Measurements from ENCODE around the gene TSPOAP1. TPM values are rescaled to one million over a fixed set of nuclear protein-coding genes. Genes with fewer than 3 reads are reported as not detected.

The TSPOAP1 gene
- total and polyA plus RNA-seq, 5 experiments from 2014 or later: 0.43 to 15.4 (median 1.9) TPM

DNA sequence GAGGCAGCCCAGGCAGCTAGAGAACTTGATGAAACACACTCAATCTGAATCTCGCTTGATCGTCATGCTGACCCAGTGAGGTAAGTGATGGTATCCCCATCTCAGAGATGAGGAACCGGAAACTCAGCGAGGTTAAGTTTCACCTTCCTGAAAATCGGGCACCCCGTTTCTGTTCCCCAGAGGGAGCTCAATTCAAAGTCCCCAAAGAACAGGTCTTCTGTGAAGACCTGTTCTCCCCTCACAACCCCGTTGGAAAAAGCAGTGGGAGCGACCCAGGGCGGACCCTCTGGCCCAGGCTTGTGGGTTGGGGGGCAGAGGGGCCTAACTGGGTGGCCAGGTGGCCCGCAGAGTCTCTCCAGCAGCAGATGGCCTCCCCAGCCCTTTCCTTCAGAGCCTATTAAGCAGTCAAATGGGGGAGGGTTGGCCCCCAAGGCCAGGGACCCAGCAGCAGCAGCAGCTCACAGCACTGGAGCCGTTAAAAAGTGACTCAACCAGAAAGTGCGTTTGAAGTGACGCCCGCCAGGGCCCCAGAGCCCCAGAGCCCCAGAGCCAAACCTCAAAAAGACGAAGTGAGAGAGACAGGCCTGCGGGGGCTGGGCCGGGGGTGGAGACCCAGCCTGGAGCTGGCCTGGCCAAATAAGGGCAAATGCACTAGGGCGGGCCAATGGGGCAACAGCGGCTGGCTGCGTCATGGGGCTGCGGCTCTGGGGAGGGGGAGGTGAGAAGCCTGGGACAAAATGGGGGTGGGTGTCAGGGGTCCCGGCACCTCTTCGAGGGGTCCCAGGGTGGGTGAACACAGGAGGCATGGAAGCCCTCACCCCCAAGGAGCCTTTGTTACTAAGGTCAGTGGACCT lies 9.2 kb upstream of the TSPOAP1 start:
- POLR2A ChIA-PET: interaction anchor here (0.9 to 27.5 kb wide), 14 partner anchors 1 to 1740 kb away, joined by 3 to 1631 read pairs (median 4); partner anchors contain the start of genes CLTC, RNF43, SKA2 and SUPT4H1
- ATAC-seq: peak; percentile 67 to 79
- H3K4me3 Mint-ChIP-seq: peak overlapping the region; percentile 82 to 100 (median 96)

DNA sequence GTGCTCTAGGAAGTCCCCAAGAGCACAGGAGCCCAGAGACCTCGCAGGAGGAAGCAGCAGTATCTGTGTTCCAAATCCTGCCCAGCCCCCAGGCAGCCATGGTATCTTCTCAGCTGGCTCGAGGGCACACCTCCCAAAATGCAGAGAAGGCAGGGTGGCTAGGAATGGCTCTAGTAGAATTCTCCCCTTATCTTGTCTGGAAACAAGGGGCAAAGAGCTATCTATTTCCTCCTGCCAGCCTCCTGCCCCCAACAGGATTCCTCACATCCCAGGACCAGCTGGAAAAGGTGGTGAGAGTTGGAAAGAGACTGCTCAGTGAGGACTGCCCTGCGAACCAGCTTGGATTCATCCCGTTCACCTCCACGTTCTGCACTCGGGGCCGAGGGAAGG lies 8.6 kb upstream of the TSPOAP1 start:
- peaks cover 0 to 21% (median 5%) of the 10 kb centered on the region in 3 donors for H3K36me3 Mint-ChIP-seq
- H3K27ac Mint-ChIP-seq: peak overlapping the region; percentile 91 to 99 (median 96)
- no peaks in the 10 kb centered on the region for H3K27me3 Mint-ChIP-seq
- POLR2A ChIA-PET: interaction anchor here (0.9 to 27.5 kb wide), 18 partner anchors 2 to 1741 kb away, joined by 3 to 1631 read pairs (median 4); partner anchors contain the start of genes CLTC, MKS1, RNF43 and SKA2
- H3K4me1 Mint-ChIP-seq: peaks cover 46 to 83% (median 69%) of the 10 kb centered on the region in 4 donors
- H3K9me3 Mint-ChIP-seq: peaks cover 0 to under 1% (median 0%) of the 10 kb centered on the region in 9 donors
- DNase-seq: peak in 6 of 10 donors; percentile 49 to 75 (median 54)
- H3K4me3 Mint-ChIP-seq: peak overlapping the region; percentile 82 to 100 (median 96)
- ATAC-seq: peak; percentile 3 to 4

More for the DNA sequence above, 9.2 kb upstream of the TSPOAP1 start:
- Mint-ChIP-seq H3K9me3 (no peaks in the 10 kb centered on the region), H3K36me3 (peaks cover 0 to 19% (median 9%) of the 10 kb centered on the region in 3 donors), H3K27ac (peak overlapping the region; percentile 91 to 99 (median 96)), H3K4me1 (peaks cover 49 to 89% (median 75%) of the 10 kb centered on the region in 4 donors), H3K27me3 (no peaks in the 10 kb centered on the region)
- peak; percentile 74 to 95 (median 88) for DNase-seq

DNA sequence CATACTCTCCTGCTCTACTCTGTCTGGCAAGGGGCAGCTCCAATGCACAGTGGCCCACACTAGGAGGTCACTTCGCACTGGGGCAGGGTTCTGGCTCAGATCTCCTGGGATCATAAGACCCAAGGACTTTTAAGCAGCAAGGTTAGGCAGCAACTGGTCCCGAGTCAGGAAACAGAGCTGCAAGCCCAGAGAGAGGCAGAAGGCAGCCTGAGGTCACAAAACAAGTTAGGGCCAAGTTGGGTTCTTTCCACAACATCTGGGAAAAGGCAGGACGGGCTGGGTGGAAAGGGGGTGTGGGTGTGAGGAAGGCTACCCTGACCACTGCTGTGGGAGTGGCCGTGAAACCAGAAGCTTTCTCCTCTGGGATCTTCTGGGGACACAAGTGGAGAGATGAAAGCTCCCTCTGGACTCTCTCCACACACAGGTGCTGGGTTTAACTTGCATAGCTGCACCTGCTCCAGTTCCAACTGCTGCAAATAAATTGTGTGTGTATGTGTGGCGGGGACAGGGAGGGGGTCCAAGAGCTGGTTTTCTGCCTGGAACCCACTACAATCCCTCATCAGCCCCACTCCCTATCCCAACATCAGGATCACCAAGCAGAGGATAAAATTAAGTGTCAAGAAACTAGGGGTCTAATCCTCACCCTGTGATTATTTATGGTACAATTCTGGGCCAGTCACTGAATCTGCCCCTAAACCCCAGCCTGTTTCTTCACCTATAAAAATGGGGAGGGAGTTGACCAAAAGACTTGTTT lies 8.0 kb upstream of the TSPOAP1 start:
- POLR2A ChIA-PET: interaction anchor here (0.9 to 27.5 kb wide), 18 partner anchors 3 to 1741 kb away, joined by 3 to 1631 read pairs (median 4); partner anchors contain the start of genes CLTC, MKS1, RAD51C and RNF43
- H3K9me3 Mint-ChIP-seq: peaks cover 0 to 2% (median 0%) of the 10 kb centered on the region in 9 donors
- H3K36me3 Mint-ChIP-seq: peaks cover under 1 to 21% (median 7%) of the 10 kb centered on the region in 3 donors
- ATAC-seq (no peak), DNase-seq (peak in 1 of 10 donors; percentile 58)
- H3K4me1 Mint-ChIP-seq: peaks cover 43 to 77% (median 63%) of the 10 kb centered on the region in 4 donors
- no peaks in the 10 kb centered on the region for H3K27me3 Mint-ChIP-seq
- peak overlapping the region; percentile 82 to 100 (median 96) for H3K4me3 Mint-ChIP-seq
- peak overlapping the region; percentile 91 to 99 (median 96) for H3K27ac Mint-ChIP-seq

DNA sequence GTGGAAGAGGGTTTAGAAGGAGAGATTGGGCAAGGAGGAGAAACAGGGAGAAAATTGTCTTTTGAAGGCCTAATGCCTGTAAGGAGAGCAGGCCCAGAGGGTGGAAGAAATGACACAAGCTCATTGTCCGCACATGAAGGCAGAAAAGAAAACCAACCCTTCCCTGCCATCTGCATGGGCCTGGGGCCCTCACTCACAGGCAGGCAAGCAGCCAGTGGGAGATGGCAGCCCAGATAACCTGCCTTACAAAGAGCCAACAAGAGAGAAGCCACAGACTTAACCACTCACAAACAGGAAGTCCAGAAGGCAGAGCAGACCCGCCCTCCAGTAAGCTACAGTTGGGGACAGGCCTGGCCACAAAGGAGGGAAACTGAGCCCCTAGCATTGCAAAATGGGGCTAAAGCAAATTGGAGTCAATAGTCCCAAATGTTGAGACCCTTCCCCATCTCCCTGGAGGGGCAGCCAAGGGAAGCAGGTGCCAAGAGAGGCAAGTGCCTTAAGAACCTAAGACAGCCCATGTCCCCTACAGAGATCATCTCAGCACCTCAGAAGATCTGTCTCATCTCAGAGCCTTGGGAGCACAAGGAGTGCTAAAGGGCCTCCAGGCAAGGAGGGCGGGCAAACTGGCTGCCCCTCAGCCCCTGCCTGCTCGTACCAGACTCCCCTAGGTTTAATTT lies 7.3 kb upstream of the TSPOAP1 start:
- H3K9me3 Mint-ChIP-seq: peaks cover 0 to 2% (median 0%) of the 10 kb centered on the region in 9 donors
- DNase-seq: peak in 9 of 10 donors; percentile 57 to 87 (median 70)
- peak; percentile 35 to 45 for ATAC-seq
- peak overlapping the region; percentile 82 to 100 (median 96) for H3K4me3 Mint-ChIP-seq
- POLR2A ChIA-PET: interaction anchor here (0.5 to 27.5 kb wide), 12 partner anchors 3 to 1740 kb away, joined by 3 to 1631 read pairs (median 6); partner anchors contain the start of genes HSF5, MKS1, RAD51C and SRSF1
- peaks cover 45 to 72% (median 58%) of the 10 kb centered on the region in 4 donors for H3K4me1 Mint-ChIP-seq
- no peaks in the 10 kb centered on the region for H3K27me3 Mint-ChIP-seq
- peaks cover 7 to 26% (median 15%) of the 10 kb centered on the region in 3 donors for H3K36me3 Mint-ChIP-seq
- peak overlapping the region; percentile 91 to 99 (median 96) for H3K27ac Mint-ChIP-seq

DNA sequence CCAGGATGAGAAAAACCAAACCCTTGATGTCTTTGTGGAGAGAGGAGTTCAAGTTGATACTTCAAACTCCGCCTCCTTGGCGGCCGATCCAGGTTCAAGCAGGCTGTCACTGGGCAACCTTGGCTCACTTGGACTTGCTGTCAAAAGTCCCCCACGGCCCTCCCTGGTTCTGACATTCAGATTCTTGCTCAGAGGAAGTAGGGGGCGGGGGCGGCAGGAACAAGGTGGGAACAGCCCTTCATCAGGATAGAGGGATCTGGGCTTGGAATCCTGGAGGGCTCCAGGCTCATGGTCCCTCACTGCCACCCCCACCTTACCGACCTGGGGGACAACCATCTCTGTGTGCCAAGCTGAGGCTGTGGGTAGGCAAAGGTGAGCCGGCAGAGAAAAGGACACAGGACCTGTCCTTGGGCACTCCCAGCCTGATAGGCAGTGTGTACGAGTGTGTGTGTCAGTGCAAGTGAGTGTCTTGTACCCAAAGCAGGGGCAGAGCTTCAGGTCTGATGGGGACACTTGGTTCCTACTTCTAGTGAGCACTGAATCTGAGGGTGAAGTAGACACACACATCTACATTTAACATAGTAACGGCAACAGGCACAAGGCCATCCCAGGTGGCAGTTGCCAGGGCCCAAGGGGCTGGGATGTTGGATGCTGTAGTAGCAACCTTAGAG lies 6.6 kb upstream of the TSPOAP1 start:
- Mint-ChIP-seq H3K9me3 (peaks cover 0 to 2% (median 0%) of the 10 kb centered on the region in 9 donors), H3K27me3 (no peaks in the 10 kb centered on the region), H3K27ac (peak overlapping the region; percentile 91 to 99 (median 96)), H3K4me1 (peaks cover 43 to 70% (median 54%) of the 10 kb centered on the region in 4 donors), H3K36me3 (peaks cover 15 to 32% (median 22%) of the 10 kb centered on the region in 3 donors), H3K4me3 (peak overlapping the region; percentile 82 to 100 (median 96))
- DNase-seq (no peak), ATAC-seq (no peak)
- POLR2A ChIA-PET: interaction anchor here (0.5 to 27.5 kb wide), 10 partner anchors 4 to 1739 kb away, joined by 3 to 1631 read pairs (median 7); partner anchors contain the start of genes HSF5, RAD51C, SUPT4H1 and TSPOAP1

DNA sequence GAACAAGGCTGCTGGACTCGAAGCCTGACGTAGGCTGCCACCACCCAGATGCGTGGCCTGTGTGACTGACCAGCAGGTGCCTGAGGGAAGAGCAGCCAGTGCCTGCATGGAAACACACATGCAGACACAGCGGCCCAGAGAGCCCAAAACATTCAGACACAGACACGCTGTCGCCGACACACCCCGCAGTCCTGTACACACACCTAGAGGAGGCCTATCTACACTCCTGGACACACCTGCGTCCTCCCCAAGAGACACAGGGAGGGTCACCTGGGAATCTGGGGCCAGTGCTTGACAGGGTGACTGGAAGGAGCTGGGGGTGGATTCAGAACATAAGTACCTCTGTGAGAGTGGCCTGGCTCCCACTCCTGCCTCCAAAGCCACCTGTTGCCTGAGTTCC lies 6.1 kb upstream of the TSPOAP1 start:
- no peak for ATAC-seq

DNA sequence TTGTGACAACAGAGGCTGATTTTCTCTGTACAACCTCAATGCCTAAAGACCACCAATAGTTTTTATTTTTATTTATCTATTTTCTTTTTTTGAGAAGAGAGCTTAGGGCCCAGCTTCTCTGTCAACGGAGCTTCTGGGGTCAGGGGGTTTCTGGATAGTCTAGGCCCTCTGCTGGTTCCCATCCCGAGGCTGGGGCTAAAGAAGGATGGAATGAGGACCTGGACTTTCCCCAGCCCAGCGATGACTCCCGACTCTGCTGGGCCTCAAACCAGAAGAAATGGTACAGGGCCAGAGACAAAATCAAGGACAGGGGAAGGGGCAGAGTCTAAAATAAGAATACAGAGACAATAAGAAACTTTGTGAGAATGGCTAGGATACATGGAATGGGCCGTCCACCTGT lies 5.7 kb upstream of the TSPOAP1 start:
- H3K27me3 Mint-ChIP-seq: no peaks in the 10 kb centered on the region
- peaks cover 34 to 70% (median 53%) of the 10 kb centered on the region in 4 donors for H3K4me1 Mint-ChIP-seq
- H3K27ac Mint-ChIP-seq: peak overlapping the region; percentile 91 to 99 (median 96)
- H3K36me3 Mint-ChIP-seq: peaks cover 15 to 32% (median 23%) of the 10 kb centered on the region in 3 donors
- POLR2A ChIA-PET: interaction anchor here (1.4 to 27.5 kb wide), 4 partner anchors 5 to 185 kb away, joined by 3 to 1631 read pairs (median 1170); partner anchors contain the start of genes SUPT4H1 and TSPOAP1
- DNase-seq: no peak
- no peak for ATAC-seq
- peak overlapping the region; percentile 82 to 100 (median 96) for H3K4me3 Mint-ChIP-seq
- peaks cover 0 to 2% (median 0%) of the 10 kb centered on the region in 9 donors for H3K9me3 Mint-ChIP-seq

More for the DNA sequence above, 6.1 kb upstream of the TSPOAP1 start:
- Mint-ChIP-seq H3K4me3 (peak overlapping the region; percentile 82 to 100 (median 96)), H3K4me1 (peaks cover 38 to 70% (median 53%) of the 10 kb centered on the region in 4 donors), H3K36me3 (peaks cover 15 to 33% (median 23%) of the 10 kb centered on the region in 3 donors), H3K9me3 (peaks cover 0 to 2% (median 0%) of the 10 kb centered on the region in 9 donors), H3K27me3 (no peaks in the 10 kb centered on the region), H3K27ac (peak overlapping the region; percentile 91 to 99 (median 96))
- POLR2A ChIA-PET: interaction anchor here (1.4 to 27.5 kb wide), 6 partner anchors 5 to 184 kb away, joined by 3 to 1631 read pairs (median 362); partner anchors contain the start of genes HSF5, SUPT4H1 and TSPOAP1
- no peak for DNase-seq

DNA sequence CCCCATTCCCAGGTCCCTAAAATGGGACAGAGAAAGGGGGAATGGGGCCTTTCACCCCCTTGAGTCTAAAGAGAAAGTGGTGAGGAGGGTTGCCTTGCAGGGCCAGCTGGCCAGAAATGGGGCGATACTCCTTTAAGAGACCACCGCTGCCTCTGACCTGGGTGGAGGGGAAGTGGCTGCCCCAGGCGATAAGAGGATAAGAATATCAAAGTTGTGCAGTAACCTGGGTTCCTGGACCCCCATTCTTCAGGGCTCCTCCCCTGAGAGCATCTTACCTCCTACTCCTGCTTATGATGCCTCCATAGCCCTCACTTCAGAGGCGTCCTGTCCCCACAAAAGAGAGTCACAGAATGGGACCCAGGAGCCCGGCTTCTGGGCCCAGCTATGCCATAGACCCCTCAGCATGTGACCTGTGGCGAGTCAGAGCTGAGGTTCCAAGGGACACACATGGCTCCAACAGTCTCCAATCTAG lies 5.2 kb upstream of the TSPOAP1 start:
- H3K9me3 Mint-ChIP-seq: peaks cover 0 to 2% (median 0%) of the 10 kb centered on the region in 9 donors
- H3K36me3 Mint-ChIP-seq: peaks cover 15 to 28% (median 23%) of the 10 kb centered on the region in 3 donors
- peak overlapping the region; percentile 91 to 99 (median 96) for H3K27ac Mint-ChIP-seq
- POLR2A ChIA-PET: interaction anchor here (1.4 to 27.5 kb wide), 5 partner anchors 5 to 773 kb away, joined by 3 to 1631 read pairs (median 709); partner anchors contain the start of genes SUPT4H1, TRIM37 and TSPOAP1
- H3K4me3 Mint-ChIP-seq: peak overlapping the region; percentile 82 to 100 (median 96)
- peak in 4 of 10 donors; percentile 36 to 67 (median 42) for DNase-seq
- ATAC-seq: no peak
- H3K4me1 Mint-ChIP-seq: peaks cover 36 to 70% (median 54%) of the 10 kb centered on the region in 4 donors
- no peaks in the 10 kb centered on the region for H3K27me3 Mint-ChIP-seq

DNA sequence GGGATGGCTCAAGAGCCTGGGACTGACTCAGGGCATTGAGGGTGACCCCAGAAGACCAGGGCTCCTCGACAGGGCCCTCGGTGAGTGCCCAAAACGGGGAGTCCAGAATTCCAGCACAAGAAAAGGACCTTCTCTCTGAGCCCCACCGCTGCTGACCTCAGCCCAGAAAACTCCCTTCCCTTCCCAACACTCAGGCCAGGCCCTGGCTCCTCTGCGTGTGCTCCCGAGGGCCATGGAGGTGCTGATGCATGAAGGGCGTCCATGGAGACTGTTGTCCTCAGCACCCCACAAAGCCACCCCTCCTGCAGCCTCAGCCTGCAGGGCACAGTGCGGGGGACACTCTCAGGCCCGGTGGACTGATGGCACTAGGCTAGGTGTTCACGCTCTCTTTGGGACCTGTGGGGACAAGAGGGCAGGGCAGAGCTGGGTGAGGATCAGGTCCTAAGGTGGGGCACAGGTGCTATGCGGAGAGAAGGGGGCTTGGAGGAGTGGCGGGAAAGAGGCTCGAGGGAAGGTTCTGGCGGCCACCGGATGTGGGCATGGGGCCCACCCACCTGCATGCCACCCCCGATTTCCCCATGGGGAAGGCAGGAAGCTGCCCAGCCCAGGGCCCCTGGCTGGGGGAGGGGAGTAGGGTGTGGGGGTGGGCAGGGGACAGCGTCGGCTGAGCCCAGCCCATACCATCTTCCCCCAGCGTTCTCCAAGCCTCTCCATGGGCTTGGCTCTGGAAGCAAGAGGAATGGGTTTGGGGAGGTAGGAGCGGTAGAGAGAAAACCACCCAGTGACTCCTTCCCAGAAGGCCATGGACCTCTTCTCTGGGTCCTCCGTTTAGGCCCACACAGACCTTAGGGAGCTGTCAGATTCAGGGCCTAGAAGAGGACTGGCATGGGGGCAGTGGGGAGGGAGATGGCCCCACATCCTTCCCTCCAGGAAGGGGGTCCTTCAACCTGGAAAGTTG lies 4.5 kb upstream of the TSPOAP1 start:
- peak overlapping the region; percentile 82 to 100 (median 96) for H3K4me3 Mint-ChIP-seq
- H3K27me3 Mint-ChIP-seq: no peaks in the 10 kb centered on the region
- peak in 5 of 10 donors; percentile 53 to 74 (median 59) for DNase-seq
- H3K4me1 Mint-ChIP-seq: peaks cover 36 to 70% (median 55%) of the 10 kb centered on the region in 4 donors
- peaks cover 15 to 28% (median 23%) of the 10 kb centered on the region in 3 donors for H3K36me3 Mint-ChIP-seq
- peak; percentile 0 to 3 for ATAC-seq
- peaks cover 0 to 2% (median 0%) of the 10 kb centered on the region in 9 donors for H3K9me3 Mint-ChIP-seq
- POLR2A ChIA-PET: interaction anchor here (0.6 to 27.5 kb wide), 16 partner anchors 6 to 1029 kb away, joined by 3 to 1631 read pairs (median 5); partner anchors contain the start of genes HSF5, MKS1, RNF43 and SRSF1
- H3K27ac Mint-ChIP-seq: peak overlapping the region; percentile 91 to 99 (median 96)
